ENCODE measurements around the gene NCAM2.

GRCh38 chr21:21045518-21045917 is 47.3 kb downstream of the NCAM2 start:
- TF ChIP-seq POLR2A (IDR thresholded peaks at IDR 0.05; ENCODE audit: low read depth) = no peak
- no peak for TF ChIP-seq CTCF (IDR thresholded peaks at IDR 0.05)
- no peak for TF ChIP-seq EP300 (IDR thresholded peaks at IDR 0.05)

Data from esophagus muscularis mucosa (tissue), 4 donors.